ENCODE results near the gene EHMT1.
"Not testable (repeated sequence)": the region's sequence is repeated elsewhere in the genome, so short reads cannot be mapped to it uniquely, and the experiment has no call there.

Gene EHMT1

GRCh38 chr9:137720571-137721110 is 101.8 kb downstream of the EHMT1 start:
- no peak for DNase-seq

GRCh38 chr9:137721479-137721878 is 102.7 kb downstream of the EHMT1 start:
- no peak for DNase-seq

DNA sequence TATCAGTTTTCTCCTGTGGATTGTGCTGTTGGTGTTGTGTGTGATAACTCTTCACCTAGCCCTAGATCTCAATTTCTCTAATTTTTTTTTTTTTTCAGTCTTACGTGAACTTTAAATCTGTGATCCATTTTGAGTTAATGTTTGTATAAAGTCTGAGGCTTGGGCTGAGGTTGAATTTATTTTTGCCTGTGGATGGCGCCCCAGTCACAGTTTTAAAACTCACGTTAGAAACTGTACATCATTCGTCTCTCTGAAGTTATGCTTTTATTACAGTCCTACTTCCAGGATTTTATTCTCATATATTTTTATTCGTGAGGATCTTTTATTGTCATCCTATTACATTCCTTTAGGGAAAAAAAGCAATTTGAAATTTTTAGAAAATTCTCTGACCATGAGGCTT is 103.1 kb downstream of the EHMT1 start:
- no peak for DNase-seq

- DNase-seq, result no peak
These were observed 103.7 kb downstream of the EHMT1 start for GRCh38 chr9:137722481-137722880.

GRCh38 chr9:137723356-137723755 is 104.6 kb downstream of the EHMT1 start:
- DNase-seq, result not testable (repeated sequence)

DNA sequence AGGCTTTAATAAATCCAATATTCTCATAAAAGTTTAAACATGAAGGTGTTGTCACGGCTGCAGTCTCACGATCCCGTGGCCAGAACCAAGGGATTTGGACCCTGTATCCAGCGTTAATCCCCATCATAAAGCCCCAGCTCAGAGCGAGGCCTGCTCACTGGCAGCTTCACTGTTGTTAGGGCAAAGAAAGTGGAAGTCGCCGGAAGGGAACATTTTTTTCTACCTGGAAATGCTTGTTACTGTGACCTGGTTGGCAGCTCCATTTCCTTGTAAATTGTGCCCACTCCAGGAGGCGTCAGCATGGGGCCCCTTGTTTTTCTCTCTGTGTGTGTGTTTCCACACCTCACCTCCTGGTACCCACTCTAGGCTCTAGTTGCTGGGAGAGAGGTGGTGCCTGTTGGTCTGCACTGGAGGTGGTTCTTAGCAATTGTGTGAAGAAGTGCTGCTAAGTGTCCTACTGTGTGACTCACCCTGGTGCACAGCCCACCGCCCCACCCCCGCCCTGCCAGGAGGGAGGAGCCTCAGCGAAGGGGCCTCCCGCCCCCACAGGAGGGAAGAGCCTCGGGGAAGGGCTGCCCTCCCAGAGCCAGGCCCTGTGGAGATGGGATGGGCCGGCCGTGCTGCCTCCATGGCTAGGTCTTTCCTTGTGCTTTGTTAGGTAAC is 105.1 kb downstream of the EHMT1 start:
- DNase-seq, result peak; percentile 30

DNA sequence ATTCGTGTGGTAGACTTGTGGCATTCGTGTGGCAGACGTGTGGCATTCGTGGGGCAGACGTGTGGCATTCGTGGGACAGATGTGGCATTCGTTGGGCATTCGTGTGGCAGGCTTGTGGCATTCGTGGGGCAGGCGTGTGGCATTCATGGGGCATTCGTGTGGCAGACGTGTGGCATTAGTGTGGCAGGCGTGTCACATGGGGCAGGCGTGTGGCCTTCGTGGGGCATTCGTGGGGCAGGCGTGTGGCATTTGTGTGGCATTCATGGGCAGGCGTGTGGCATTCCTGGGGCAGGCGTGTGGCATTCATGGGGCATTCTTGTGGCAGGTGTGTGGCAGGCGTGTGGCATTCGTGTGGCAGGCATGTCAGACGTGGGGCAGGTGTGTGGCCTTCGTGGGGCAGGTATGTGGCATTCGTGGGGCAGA is 106.0 kb downstream of the EHMT1 start:
- no peak for DNase-seq

DNA sequence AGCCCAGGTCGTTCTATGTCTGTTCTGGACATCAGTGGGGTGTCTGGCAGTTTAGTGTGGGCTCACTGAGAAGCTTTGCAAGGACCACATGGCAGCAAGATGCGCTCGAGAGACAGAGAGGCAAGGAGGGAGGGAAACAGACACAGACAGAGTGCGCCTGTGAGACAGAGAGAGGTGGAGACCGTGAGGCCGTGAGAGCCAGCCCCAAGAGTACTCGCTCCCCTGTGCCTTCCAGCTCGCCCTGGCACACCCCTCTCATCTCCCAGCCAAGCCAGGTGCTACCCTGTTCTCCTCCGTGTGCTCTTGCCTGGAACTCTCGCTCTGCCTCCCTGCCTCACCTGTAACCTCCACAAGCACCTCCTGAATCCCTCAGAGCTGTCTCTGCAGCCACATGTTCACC is 106.8 kb downstream of the EHMT1 start:
- no peak for DNase-seq

DNA sequence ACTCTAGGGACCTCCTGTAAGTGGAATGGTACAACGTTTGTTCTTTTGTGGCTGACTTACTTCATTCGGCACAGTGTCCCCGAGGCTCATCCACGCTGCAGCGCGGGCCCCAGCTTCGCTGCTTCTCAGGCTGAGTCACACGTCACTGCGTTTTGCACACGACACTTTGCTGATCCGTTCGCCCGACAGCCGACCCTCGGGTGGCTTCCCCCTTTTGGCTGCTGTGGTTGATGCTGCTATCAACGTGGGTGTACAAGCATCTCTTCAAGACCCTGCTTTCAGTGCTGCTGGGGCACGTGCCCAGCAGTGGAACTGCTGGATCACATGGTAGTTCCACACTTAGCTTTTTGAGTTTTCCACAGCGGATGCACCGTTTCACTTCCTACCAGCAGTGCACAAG is 107.5 kb downstream of the EHMT1 start:
- not testable (repeated sequence) for DNase-seq

GRCh38 chr9:137726764-137727163 is 108.0 kb downstream of the EHMT1 start:
- no peak for DNase-seq

- DNase-seq, result no peak
These were observed 108.9 kb downstream of the EHMT1 start for GRCh38 chr9:137727716-137728115.

GRCh38 chr9:137728444-137729311 is 109.9 kb downstream of the EHMT1 start:
- no peak for DNase-seq

DNA sequence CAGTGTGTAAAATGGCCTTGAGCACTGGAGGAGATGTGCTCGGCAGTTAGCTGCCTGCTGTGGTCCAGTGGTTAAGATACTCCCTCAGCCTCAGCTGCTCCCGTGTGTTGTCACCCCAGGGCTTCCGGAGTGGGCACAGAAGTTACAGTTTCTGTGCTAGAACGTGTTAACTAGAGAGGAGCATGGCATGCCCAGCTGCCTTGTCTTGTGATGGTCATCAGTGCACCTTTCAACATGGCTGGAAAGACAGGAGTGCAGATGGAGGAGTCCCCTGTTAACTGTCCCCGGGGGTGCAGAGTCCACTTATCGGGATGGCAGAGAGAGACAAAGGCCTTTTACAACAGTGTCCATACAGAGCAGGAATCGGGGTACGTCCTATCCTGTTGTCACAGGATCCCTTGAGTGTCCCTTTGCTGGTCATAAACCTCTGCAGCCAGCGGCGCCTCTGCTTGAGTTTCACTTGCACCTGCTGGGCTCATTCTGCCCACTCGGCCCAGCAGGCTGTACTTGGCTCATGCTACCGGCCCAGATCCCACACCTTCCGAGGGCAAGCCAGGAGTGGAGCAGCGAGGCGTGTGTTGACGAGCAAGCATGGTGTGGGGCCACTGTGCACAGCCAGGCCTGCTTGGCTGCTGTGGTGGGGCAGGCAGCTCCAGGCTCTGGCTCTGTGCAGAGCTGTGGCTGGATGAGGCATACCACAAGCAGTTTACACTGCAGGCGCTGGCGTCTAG is 112.6 kb downstream of the EHMT1 start:
- DNase-seq, result no peak

DNA sequence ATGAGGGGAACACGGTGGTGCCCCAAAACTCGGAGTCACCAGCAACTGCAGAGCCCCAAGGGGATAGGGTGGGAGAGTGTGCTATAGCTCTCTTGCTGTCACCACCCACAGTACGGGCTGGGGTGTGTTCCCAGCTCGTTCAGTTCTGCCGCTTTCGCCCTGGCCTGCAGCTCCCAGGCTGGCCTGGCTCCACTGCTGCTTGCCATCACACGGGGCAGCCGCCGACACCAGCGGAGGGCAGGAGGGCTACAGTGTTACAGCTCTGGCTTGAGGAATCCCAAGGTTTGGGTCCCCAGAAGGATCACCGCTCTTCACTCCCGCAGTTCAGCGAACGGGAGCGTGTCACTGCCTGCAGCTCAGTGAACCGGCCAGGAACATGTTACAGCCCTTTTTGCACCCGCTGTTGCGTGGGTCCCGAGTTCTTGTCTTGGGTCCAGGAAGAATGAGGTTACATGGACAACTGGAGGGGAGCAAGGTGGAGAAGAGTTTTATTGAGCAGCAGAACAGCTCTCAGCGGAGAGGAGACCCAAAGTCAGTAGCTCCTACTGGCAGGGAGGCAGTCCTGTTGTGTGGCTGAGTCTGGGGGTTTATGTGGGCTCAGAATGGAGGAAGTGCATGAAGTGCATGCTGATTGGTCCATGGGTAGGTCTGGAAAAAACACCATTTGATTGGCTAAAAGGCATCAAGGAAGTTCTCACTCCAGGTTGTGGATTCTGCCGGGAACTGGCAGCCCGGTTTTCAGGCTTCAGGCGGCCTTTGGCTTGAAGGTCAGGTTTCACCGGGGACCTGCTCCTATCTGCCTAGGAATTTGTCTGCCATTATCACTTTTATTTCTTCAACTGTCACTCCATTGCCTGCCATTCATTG is 113.4 kb downstream of the EHMT1 start:
- DNase-seq, result no peak

DNA sequence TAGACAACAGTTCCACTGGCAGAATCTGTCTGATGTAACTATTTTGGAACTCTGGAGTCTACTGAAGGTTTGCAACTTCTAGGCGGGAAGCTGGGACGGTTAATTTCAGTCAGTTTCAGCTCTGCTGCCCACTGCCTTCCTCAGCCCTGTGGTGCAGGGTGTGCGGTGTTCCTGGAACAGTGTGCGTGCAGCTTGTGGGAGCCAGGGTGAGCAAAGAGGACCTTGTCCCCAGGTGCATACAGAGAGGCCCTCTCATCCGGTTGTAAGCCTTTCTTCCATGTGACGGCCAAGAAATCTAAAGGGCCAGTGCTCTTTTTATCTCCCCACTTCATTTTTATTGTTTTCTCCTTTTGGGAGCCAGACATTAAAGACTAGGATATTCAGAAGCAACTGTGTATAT is 114.6 kb downstream of the EHMT1 start:
- DNase-seq, result no peak

DNA sequence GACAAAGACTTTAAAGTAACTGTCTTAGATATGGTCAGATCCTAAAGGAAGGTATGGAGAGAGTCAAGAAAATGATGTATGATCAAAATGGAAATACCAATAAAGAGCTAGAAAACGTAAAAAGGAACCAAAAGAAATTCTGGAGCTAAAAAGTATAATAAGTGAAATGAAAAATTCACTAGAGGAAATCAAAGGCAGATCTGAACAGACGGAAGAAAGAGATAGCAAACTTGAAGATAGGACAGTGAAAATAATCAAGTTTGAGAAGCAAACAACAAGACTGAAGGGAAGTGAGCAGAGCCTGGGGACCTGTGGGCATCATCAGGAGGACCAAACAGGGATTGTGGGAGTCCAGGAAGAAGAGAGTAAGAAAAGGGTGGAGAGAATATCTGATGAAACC is 115.4 kb downstream of the EHMT1 start:
- DNase-seq, result no peak

- DNase-seq, result not testable (repeated sequence)
These were observed 119.4 kb downstream of the EHMT1 start for GRCh38 chr9:137738182-137738696.

GRCh38 chr9:137738703-137739102 is 119.9 kb downstream of the EHMT1 start:
- no peak for DNase-seq

- no peak for DNase-seq
These were observed 120.8 kb downstream of the EHMT1 start for GRCh38 chr9:137739371-137740309.

DNA sequence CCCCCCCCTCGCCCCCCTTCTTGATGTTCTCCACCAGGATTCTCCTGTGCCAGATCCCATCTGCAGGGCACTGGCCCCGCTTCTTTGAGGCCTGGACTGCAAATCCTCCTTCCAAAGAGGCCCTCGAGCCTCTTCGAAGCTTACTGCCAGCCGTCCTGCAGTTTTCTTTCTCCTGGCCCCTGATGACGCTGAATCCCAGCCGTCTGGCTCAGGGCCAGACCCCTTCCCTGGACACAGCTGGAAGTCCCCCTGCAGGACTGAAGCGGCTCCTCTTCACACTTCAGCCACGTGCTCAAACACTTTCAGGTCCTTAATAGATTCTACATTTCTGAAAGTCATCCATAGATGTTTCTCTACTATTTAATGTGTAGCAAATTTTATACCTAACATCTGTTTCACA is 121.5 kb downstream of the EHMT1 start:
- peak; percentile 72 for DNase-seq

DNA sequence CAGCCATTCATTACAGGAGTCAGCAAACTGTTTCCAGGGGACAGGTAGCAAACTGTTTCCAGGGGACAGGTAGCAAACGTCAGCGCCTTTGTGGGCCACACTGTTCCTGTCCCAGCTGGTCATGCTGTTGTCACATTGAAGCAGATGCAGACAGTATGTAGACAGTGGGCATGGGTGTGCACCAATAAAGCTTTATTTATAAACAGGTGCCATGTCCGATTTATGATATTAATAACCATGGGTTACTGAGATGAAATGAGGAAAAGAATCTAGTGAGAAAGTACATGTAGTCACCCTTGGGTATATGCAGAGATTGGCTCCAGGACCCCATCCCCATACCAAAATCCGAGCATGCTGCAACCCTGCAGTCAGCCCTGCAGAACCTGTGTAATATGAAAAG is 122.5 kb downstream of the EHMT1 start:
- DNase-seq, result no peak

Measured in fibroblast of skin of scalp (primary cell).